ENCODE data around the gene PLXNA2. TPM values are rescaled to one million over a fixed set of nuclear protein-coding genes. Genes with fewer than 3 reads are reported as not detected.

The PLXNA2 gene
- total and polyA plus RNA-seq, 2 donors (not counting 3 experiments of a cell fraction or from before 2014, with no cell fraction given): 42.6 to 229 TPM

DNA sequence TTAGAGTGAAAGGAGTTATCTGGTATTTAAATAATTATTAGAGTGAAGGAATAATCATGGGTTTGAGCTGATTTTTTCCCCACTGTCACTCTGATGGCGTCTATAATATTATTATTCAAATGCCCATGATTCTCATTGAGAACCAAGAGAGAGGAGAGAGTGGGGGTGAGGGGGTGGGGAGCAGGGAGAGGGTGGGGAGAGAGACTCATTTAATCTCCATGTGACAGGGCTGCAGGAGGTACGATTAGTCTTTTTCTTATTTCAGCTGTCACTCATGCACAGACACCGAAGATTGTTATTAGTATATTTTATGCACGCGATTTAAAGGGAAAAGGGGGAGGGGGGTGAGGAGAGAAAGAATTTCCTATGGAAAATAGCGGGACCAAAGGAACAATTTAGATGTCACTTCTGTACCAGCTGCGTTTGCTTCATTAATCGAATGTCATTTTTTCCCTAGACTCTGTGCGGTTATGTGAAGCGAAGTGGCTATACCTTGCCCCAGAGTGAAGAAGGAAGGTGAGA is 19.9 kb downstream of the PLXNA2 start:
- no peaks in the 10 kb centered on the region for H3K9me1 ChIP-seq (replicated peaks; ENCODE audit: control insufficient read depth, extremely low read depth, insufficient read depth, low read length)
- H3K79me2 ChIP-seq (ENCODE audit: control insufficient read depth, insufficient read depth, low read length): peaks cover 95% of the 10 kb centered on the region
- BruUV-seq (replicated peaks): no TSS peak
- ChIA-PET CTCF (interaction anchor here (32.5 kb wide), 1 partner anchor 15 kb away, joined by 714 read pairs; the partner anchor contains the start of gene PLXNA2), POLR2A (interaction anchor here (1.7 kb wide), 1 partner anchor 16 kb away, joined by 4 read pairs; no protein-coding TSS in a partner anchor)
- no peak overlapping the region for H3K4me2 ChIP-seq (ENCODE audit: insufficient read depth, low read length)
- no peaks in the 10 kb centered on the region for H3K9me3 ChIP-seq (replicated peaks; ENCODE audit: control insufficient read depth, insufficient read depth, low read length)
- peak overlapping the region; percentile 91 for H3K27ac ChIP-seq (ENCODE audit: insufficient read depth, low read depth, low read length)
- H3K36me3 ChIP-seq (ENCODE audit: control insufficient read depth in 2 of 2, extremely low read depth in 1 of 2, insufficient read depth in 2 of 2, low read length in 2 of 2): peaks cover 3 to 6% of the 10 kb centered on the region in 2 experiments
- H3K4me3 ChIP-seq (replicated peaks in 1 of 3; ENCODE audit: insufficient read depth in 1 of 3, low read depth in 1 of 3, low read length in 3 of 3): no peak overlapping the region
- no peak for FAIRE-seq
- DNase-seq (ENCODE audit: low read depth, low spot score): no peak
- H2AFZ ChIP-seq (ENCODE audit: low read depth, low read length): no peak overlapping the region
- H4K20me1 ChIP-seq (replicated peaks; ENCODE audit: control insufficient read depth, extremely low read depth, insufficient read depth, low read length): no peaks in the 10 kb centered on the region
- dilution Hi-C loops (cut with MboI; ENCODE audit: extremely low pct_ligation_motif_present, low sequenced_read_pairs): no loop called here
- no peaks in the 10 kb centered on the region for H3K27me3 ChIP-seq (ENCODE audit: control insufficient read depth in 2 of 2, insufficient read depth in 2 of 2, low read length in 2 of 2)
- peaks cover 80% of the 10 kb centered on the region for H3K4me1 ChIP-seq (ENCODE audit: control insufficient read depth, extremely low read depth, insufficient read depth, low read length)
- intact Hi-C loops (cut with micrococcal nuclease): loop anchor here (5.0 kb wide), 2 partner anchors 337 to 377 kb away; no protein-coding TSS in a partner anchor
- no peak overlapping the region for H3K9ac ChIP-seq (replicated peaks; ENCODE audit: extremely low read depth, insufficient read depth, low read length)
- TF ChIP-seq JUN (IDR thresholded peaks at IDR 0.05; ENCODE audit: borderline replicate concordance, insufficient read depth, insufficient read length, low read depth) (no peak), POLR2AphosphoS5 (IDR thresholded peaks at IDR 0.05; ENCODE audit: insufficient read depth, low read depth, low read length) (no peak), FOS (IDR thresholded peaks at IDR 0.05; ENCODE audit: borderline replicate concordance, insufficient read depth, low read length) (no peak), GATA2 (IDR thresholded peaks at IDR 0.05; ENCODE audit: insufficient read depth, insufficient read length, low read depth, low read length) (no peak), POLR2A (IDR thresholded peaks at IDR 0.05; ENCODE audit: low read depth, low read length) (no peak), MYC (IDR thresholded peaks at IDR 0.05; ENCODE audit: low read depth, low read length) (no peak), EZH2 (IDR thresholded peaks at IDR 0.05; ENCODE audit: borderline replicate concordance, low read depth, low read length, severe bottlenecking) (no peak)
- TF ChIP-seq, protein P1, sequence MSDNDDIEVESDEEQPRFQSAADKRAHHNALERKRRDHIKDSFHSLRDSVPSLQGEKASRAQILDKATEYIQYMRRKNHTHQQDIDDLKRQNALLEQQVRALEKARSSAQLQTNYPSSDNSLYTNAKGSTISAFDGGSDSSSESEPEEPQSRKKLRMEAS (IDR thresholded peaks at IDR 0.05; ENCODE audit: insufficient read depth, insufficient read length): no peak
- TF ChIP-seq, protein P2, sequence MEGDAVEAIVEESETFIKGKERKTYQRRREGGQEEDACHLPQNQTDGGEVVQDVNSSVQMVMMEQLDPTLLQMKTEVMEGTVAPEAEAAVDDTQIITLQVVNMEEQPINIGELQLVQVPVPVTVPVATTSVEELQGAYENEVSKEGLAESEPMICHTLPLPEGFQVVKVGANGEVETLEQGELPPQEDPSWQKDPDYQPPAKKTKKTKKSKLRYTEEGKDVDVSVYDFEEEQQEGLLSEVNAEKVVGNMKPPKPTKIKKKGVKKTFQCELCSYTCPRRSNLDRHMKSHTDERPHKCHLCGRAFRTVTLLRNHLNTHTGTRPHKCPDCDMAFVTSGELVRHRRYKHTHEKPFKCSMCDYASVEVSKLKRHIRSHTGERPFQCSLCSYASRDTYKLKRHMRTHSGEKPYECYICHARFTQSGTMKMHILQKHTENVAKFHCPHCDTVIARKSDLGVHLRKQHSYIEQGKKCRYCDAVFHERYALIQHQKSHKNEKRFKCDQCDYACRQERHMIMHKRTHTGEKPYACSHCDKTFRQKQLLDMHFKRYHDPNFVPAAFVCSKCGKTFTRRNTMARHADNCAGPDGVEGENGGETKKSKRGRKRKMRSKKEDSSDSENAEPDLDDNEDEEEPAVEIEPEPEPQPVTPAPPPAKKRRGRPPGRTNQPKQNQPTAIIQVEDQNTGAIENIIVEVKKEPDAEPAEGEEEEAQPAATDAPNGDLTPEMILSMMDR (IDR thresholded peaks at IDR 0.05; ENCODE audit: extremely low read depth in 1 of 2, insufficient read depth in 1 of 2, low read depth in 1 of 2, low read length in 2 of 2): no peak
